GM10266 (cell line): ENCODE measurements around the gene ZNF274.
A peak's percentile ranks its signal among the peaks of the same experiment; 100 is the strongest.

Experiments
- DNase-seq: peaks from one replicate; pipeline ENCODE4 v3.0.0; 2012; ENCODE audit errors: extremely low spot score
- TF ChIP-seq, protein P1 (sequence below): IDR thresholded peaks from 2 replicates; pipeline ENCODE4 v1.5.1; 2012; ENCODE audit warnings: mild to moderate bottlenecking, low read depth; ENCODE audit not compliant: control insufficient read depth, insufficient read depth; ENCODE audit errors: missing control alignments

ZNF274 gene

DNA sequence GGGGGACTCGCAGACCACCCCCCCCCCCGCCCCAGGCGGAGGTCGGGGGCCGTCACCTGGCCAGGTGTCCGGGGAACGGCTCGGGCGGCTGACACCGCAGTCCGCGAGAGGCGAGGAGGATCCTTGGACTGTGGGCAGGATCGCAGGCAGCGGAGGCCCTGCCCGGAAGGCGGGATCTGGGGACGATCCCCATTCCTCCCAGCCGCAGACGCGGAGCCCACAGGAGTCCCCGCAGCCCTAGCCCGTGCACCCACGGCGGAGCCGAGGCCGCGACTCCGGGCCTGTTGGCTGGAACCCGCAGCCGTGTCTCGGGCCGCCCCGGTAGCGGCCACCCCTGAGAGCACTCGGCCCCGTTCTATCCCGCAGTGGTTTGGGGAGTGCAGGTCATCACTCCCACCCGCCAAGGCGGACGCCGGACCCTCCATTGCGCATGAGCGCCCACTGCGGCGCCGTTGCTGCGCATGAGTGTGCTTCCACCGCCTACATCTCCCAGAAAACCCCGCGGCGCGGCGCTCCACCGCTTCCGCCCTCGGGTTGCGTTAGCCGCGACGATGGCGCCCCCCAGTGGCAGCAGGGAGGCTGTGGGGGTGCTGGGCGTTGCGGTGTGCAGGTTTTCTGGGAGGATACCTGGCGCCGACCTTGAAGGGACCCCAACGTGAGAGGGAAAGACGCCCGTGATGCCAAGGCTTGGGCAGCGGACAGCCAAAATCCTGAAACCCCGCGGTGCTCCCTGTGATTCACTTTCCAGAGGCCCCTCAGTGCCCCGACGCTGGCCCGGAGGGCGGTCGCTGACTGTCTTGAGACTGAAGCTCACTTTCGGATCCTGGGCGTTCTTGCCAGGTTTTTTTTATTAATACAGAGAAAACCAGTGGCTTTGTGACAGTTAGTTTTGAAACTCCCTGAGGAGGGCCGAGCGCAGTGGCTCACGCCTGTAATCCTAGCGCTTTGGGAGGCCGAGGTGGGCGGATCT is 27.9 kb upstream of the ZNF274 start:
- peak; percentile 94 for DNase-seq
- TF ChIP-seq, protein P1, sequence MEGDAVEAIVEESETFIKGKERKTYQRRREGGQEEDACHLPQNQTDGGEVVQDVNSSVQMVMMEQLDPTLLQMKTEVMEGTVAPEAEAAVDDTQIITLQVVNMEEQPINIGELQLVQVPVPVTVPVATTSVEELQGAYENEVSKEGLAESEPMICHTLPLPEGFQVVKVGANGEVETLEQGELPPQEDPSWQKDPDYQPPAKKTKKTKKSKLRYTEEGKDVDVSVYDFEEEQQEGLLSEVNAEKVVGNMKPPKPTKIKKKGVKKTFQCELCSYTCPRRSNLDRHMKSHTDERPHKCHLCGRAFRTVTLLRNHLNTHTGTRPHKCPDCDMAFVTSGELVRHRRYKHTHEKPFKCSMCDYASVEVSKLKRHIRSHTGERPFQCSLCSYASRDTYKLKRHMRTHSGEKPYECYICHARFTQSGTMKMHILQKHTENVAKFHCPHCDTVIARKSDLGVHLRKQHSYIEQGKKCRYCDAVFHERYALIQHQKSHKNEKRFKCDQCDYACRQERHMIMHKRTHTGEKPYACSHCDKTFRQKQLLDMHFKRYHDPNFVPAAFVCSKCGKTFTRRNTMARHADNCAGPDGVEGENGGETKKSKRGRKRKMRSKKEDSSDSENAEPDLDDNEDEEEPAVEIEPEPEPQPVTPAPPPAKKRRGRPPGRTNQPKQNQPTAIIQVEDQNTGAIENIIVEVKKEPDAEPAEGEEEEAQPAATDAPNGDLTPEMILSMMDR: peak; percentile 99

GRCh38 chr19:58157045-58157728 is 25.7 kb upstream of the ZNF274 start:
- no peak for DNase-seq
- TF ChIP-seq, protein P1: no peak

GRCh38 chr19:58166268-58166667 is 16.6 kb upstream of the ZNF274 start:
- DNase-seq: no peak
- TF ChIP-seq, protein P1: no peak

GRCh38 chr19:58166708-58167280 is 16.1 kb upstream of the ZNF274 start:
- DNase-seq: no peak
- TF ChIP-seq, protein P1: no peak

DNA sequence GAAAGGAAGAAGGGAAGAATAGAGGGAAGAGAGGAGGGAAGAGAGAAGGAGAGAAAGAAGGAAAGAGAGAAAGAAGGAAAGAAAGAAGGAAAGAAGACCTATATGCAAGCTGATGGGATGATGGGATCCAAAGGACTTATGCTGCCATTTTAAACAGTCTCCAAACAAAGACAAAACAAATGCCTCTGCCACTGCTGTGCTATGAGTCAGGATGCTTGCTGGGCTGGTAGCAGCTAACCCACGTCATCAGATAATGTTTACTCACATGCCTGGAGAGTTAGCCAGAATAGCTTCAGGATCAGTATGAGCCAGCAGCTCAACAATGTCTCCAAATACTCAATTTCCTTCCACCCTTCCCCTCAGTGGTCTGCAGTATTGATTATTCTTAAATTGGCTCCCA is 12.0 kb upstream of the ZNF274 start:
- TF ChIP-seq, protein P1: no peak
- DNase-seq: no peak

DNA sequence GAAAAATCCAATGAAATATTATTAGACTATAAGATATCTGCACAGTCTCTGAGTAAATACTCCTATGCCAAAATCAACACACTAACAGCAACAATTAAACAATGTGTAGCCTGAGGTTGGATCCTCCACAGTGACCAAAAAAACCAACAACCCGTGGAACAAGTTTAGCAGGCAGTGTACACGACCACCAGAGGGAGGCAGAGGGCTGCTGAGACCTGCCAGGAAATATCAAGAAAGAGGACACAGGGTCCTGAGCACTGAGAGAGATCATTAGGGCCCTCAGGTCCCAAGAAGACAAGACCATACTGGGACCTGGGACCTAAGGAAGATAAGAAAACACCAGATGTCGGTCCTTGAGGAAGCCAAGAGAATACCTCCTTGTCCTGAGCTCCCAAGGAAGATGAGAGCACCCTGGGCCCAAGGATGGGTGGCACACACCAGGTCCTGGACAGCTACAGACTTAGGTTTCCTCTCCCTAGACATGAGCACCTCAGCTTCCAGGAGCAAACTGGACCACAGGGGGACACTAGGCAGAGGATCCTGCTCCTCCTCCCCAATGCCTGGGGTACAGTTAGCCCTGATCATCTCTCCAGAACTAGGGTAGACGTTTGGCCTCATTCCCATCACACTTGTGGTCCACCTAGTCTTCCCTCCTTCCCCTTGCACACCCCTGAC is 822 bp upstream of the ZNF274 start:
- DNase-seq: no peak
- TF ChIP-seq, protein P1: peak; percentile 59
